H9 (cell line): ENCODE results near the gene EVI5. TPM values are rescaled to one million over a fixed set of nuclear protein-coding genes. Genes with fewer than 3 reads are reported as not detected.

ENCODE experiments used
- DNase-seq: peaks from one replicate; pipeline ENCODE4 v3.0.0-alpha.2; 2017
- H2AFZ ChIP-seq: one replicate; pipeline ENCODE4 v1.6.1; 2013; ENCODE audit warnings: mild to moderate bottlenecking, low read length, control low read depth, moderate library complexity
- H2AK5ac ChIP-seq: 2 replicates; pipeline ENCODE4 v1.6.1; 2013; ENCODE audit warnings: low read length, control low read depth, mixed read lengths; ENCODE audit not compliant: insufficient read length
- H2BK120ac ChIP-seq: one replicate; pipeline ENCODE4 v1.6.1; 2013; ENCODE audit warnings: low read depth, mild to moderate bottlenecking, low read length, control low read depth, inconsistent platforms; ENCODE audit not compliant: poor library complexity, severe bottlenecking
- H2BK12ac ChIP-seq: 2 replicates; pipeline ENCODE4 v1.6.1; 2013; ENCODE audit warnings: low read length, control low read depth, mixed read lengths, low read depth; ENCODE audit not compliant: insufficient read length
- H2BK15ac ChIP-seq: 2 replicates; pipeline ENCODE4 v1.6.1; 2013; ENCODE audit warnings: low read depth, low read length, control low read depth
- H2BK20ac ChIP-seq: one replicate; pipeline ENCODE4 v1.6.1; 2013; ENCODE audit warnings: low read depth, mild to moderate bottlenecking, low read length, control low read depth, inconsistent platforms; ENCODE audit not compliant: poor library complexity, severe bottlenecking
- H2BK5ac ChIP-seq: 2 replicates; pipeline ENCODE4 v1.6.1; 2013; ENCODE audit warnings: low read length, control low read depth, mixed read lengths; ENCODE audit not compliant: insufficient read length
- H3K14ac ChIP-seq: 2 replicates; pipeline ENCODE4 v1.6.1; 2013; ENCODE audit warnings: low read length, control low read depth; ENCODE audit not compliant: insufficient read depth
- H3K18ac ChIP-seq: 2 replicates; pipeline ENCODE4 v1.6.1; 2013; ENCODE audit warnings: low read depth, mild to moderate bottlenecking, mixed read lengths, low read length, control low read depth; ENCODE audit not compliant: insufficient read length
- H3K23ac ChIP-seq: 2 replicates; pipeline ENCODE4 v1.6.1; 2013; ENCODE audit warnings: low read length, control low read depth, mixed read lengths, low read depth; ENCODE audit not compliant: insufficient read length
- H3K23me2 ChIP-seq: 2 replicates; pipeline ENCODE4 v1.6.1; 2013; ENCODE audit warnings: low read depth, mild to moderate bottlenecking, mixed read lengths, low read length, control low read depth; ENCODE audit not compliant: insufficient read length, poor library complexity, severe bottlenecking
- H3K27ac ChIP-seq: 2 replicates; pipeline ENCODE4 v1.5.1; 2013; ENCODE audit warnings: low read length, control low read depth, mixed read lengths, low read depth; ENCODE audit not compliant: insufficient read length
- H3K27me3 ChIP-seq: 2 replicates; pipeline ENCODE4 v1.6.1; 2013; ENCODE audit warnings: low read length, control low read depth, inconsistent platforms; ENCODE audit not compliant: insufficient read depth
- H3K4ac ChIP-seq: 2 replicates; pipeline ENCODE4 v1.6.1; 2013; ENCODE audit warnings: low read depth, mild to moderate bottlenecking, control low read depth, inconsistent platforms, low read length, moderate library complexity
- H3K4me1 ChIP-seq: 2 replicates; pipeline ENCODE4 v1.6.1; 2013; ENCODE audit warnings: low read length, control low read depth, inconsistent platforms; ENCODE audit not compliant: insufficient read depth
- H3K4me2 ChIP-seq: 2 replicates; pipeline ENCODE4 v1.6.1; 2013; ENCODE audit warnings: low read length, control low read depth, mixed read lengths; ENCODE audit not compliant: insufficient read length, insufficient read depth
- H3K56ac ChIP-seq: 2 replicates; pipeline ENCODE4 v1.6.1; 2013; ENCODE audit warnings: low read depth, mild to moderate bottlenecking, mixed read lengths, low read length, control low read depth; ENCODE audit not compliant: insufficient read length
- H3K79me1 ChIP-seq: 2 replicates; pipeline ENCODE4 v1.6.1; 2013; ENCODE audit warnings: low read depth, mild to moderate bottlenecking, moderate library complexity, low read length, control low read depth, inconsistent platforms; ENCODE audit not compliant: insufficient read depth, poor library complexity, severe bottlenecking
- H3K79me2 ChIP-seq: 2 replicates; pipeline ENCODE4 v1.6.1; 2013; ENCODE audit warnings: low read length, control low read depth, inconsistent platforms; ENCODE audit not compliant: insufficient read depth
- H3K9ac ChIP-seq: 2 replicates; pipeline ENCODE4 v1.6.1; 2013; ENCODE audit warnings: low read length, control low read depth, mixed read lengths; ENCODE audit not compliant: insufficient read length; ENCODE audit errors: extremely low read depth
- H3K9me3 ChIP-seq: one replicate; pipeline ENCODE4 v1.6.1; 2013; ENCODE audit warnings: low read depth, low read length, inconsistent platforms; ENCODE audit not compliant: control insufficient read depth
- H3T11ph ChIP-seq: one replicate; pipeline ENCODE4 v1.6.1; 2013; ENCODE audit warnings: mild to moderate bottlenecking, low read length, control low read depth, inconsistent platforms
- H4K20me1 ChIP-seq: one replicate; pipeline ENCODE4 v1.6.1; 2013; ENCODE audit not compliant: control insufficient read depth, insufficient read length, insufficient read depth
- H4K5ac ChIP-seq: 2 replicates; pipeline ENCODE4 v1.6.1; 2013; ENCODE audit warnings: low read depth, mild to moderate bottlenecking, mixed read lengths, low read length, control low read depth; ENCODE audit not compliant: insufficient read length
- H4K8ac ChIP-seq: replicated peaks from 2 replicates; pipeline ENCODE4 v1.6.1; 2013; ENCODE audit warnings: low read length, control low read depth, mixed read lengths, low read depth; ENCODE audit not compliant: insufficient read length
- H4K91ac ChIP-seq: 2 replicates; pipeline ENCODE4 v1.6.1; 2013; ENCODE audit warnings: low read depth, mild to moderate bottlenecking, moderate library complexity, mixed read lengths, low read length, control low read depth; ENCODE audit not compliant: insufficient read length
- H3K27ac Mint-ChIP-seq, 3 experiments: 2 replicates in 2 of 3; 3 replicates in 1 of 3; pipeline ENCODE4 v1.8.0; 2020 to 2021; ENCODE audit warnings: mixed read lengths in 3 of 3, mild to moderate bottlenecking in 1 of 3, moderate library complexity in 1 of 3
- H3K27me3 Mint-ChIP-seq: 2 replicates; pipeline ENCODE4 v1.8.0; 2021; ENCODE audit warnings: low read depth, mild to moderate bottlenecking, moderate library complexity, mixed read lengths
- H3K36me3 Mint-ChIP-seq, 3 experiments: 2 replicates in 2 of 3; 3 replicates in 1 of 3; pipeline ENCODE4 v1.8.0; 2020 to 2021; ENCODE audit warnings: low read depth in 3 of 3, mixed read lengths in 3 of 3; ENCODE audit not compliant: insufficient read depth in 1 of 3
- H3K4me1 Mint-ChIP-seq, 2 experiments: 2 replicates each; pipeline ENCODE4 v1.8.0; 2020; ENCODE audit warnings: mixed read lengths in 2 of 2
- H3K4me3 Mint-ChIP-seq, 2 experiments: 2 replicates in 1 of 2; 3 replicates in 1 of 2; pipeline ENCODE4 v1.8.0; 2020 to 2021; ENCODE audit warnings: mild to moderate bottlenecking in 2 of 2, mixed read lengths in 2 of 2, moderate library complexity in 1 of 2
- H3K9me3 Mint-ChIP-seq, 2 experiments: 2 replicates in 1 of 2; 3 replicates in 1 of 2; pipeline ENCODE4 v1.8.0; 2020; ENCODE audit warnings: mild to moderate bottlenecking in 2 of 2, mixed read lengths in 2 of 2, moderate library complexity in 1 of 2
- WGBS: extraction: QIAGEN DNeasy Blood & Tissue Kit; methylation state at CpG from one replicate; pipeline ENCODE4 v1.1.7; 2013; ENCODE audit warnings: missing lambda C conversion rate, low lambda C conversion rate, mixed read lengths; ENCODE audit not compliant: insufficient read length; ENCODE audit errors: extremely low coverage; 5-methylcytosine and 5-hydroxymethylcytosine counted together
- total RNA-seq: library from RNA; stranded (reverse); gene quantifications from 2 replicates; pipeline ENCODE4 v1.2.1, GENCODE V29; 2021
- TF ChIP-seq, protein P1 (sequence below): fragments of 200-600 bp; sonication (generic); conservative IDR thresholded peaks from 3 replicates; pipeline ENCODE4 v1.8.0; 2021; ENCODE audit warnings: antibody characterized with exemption, mild to moderate bottlenecking

EVI5 gene
- total RNA-seq, 1 experiment from 2014 or later: 9.7 TPM

DNA sequence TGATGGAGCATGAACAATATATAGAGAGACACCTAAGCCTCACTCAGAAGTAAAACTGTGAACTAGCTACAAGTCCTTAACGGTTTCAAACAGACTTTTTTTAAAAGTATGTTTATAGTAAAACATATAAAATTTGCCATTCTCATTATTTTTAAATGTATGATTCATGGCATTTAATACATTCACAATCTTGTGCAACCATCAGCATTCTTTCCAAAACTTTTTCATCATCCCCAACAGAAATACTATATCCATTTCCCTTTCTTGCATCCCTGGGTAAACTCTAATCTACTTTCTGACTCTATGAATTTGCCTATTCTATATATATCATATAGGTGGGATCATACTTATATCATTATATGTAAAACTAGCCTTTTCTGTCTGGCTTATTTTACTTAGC is 25.5 kb downstream of the EVI5 start:
- Histone ChIP-seq H3K79me1 (no peaks in the 10 kb centered on the region), H2BK12ac (no peak overlapping the region), H2AK5ac (no peak overlapping the region), H3K23me2 (no peaks in the 10 kb centered on the region), H3K56ac (no peak overlapping the region), H4K5ac (no peak overlapping the region), H3K4me2 (no peak overlapping the region), H3K79me2 (no peaks in the 10 kb centered on the region), H3K27ac (no peak overlapping the region), H2AFZ (no peak overlapping the region), H3K4ac (no peak overlapping the region), H3T11ph (no peak overlapping the region), H3K9me3 (no peaks in the 10 kb centered on the region), H2BK20ac (no peak overlapping the region), H2BK120ac (no peak overlapping the region), H3K4me1 (no peaks in the 10 kb centered on the region), H3K18ac (no peak overlapping the region), H2BK5ac (no peak overlapping the region), H4K20me1 (no peaks in the 10 kb centered on the region), H3K9ac (no peak overlapping the region), H3K14ac (no peak overlapping the region), H2BK15ac (no peak overlapping the region), H4K91ac (no peak overlapping the region), H4K8ac (no peak overlapping the region), H3K27me3 (no peaks in the 10 kb centered on the region), H3K23ac (no peak overlapping the region)
- no peaks in the 10 kb centered on the region; a peak in 1 of 5 replicates for H3K9me3 Mint-ChIP-seq
- no peak overlapping the region for H3K27ac Mint-ChIP-seq
- H3K4me1 Mint-ChIP-seq: no peaks in the 10 kb centered on the region
- H3K4me3 Mint-ChIP-seq: no peak overlapping the region
- WGBS: no CpG with 5 or more reads among the region's 1 CpG
- no peak for DNase-seq
- H3K27me3 Mint-ChIP-seq: no peaks in the 10 kb centered on the region
- TF ChIP-seq, protein P1, sequence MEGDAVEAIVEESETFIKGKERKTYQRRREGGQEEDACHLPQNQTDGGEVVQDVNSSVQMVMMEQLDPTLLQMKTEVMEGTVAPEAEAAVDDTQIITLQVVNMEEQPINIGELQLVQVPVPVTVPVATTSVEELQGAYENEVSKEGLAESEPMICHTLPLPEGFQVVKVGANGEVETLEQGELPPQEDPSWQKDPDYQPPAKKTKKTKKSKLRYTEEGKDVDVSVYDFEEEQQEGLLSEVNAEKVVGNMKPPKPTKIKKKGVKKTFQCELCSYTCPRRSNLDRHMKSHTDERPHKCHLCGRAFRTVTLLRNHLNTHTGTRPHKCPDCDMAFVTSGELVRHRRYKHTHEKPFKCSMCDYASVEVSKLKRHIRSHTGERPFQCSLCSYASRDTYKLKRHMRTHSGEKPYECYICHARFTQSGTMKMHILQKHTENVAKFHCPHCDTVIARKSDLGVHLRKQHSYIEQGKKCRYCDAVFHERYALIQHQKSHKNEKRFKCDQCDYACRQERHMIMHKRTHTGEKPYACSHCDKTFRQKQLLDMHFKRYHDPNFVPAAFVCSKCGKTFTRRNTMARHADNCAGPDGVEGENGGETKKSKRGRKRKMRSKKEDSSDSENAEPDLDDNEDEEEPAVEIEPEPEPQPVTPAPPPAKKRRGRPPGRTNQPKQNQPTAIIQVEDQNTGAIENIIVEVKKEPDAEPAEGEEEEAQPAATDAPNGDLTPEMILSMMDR: no peak
- H3K36me3 Mint-ChIP-seq: peaks cover 0 to 7% (median 4%) of the 10 kb centered on the region in 3 experiments; a peak in 2 of 7 replicates
